Activated effector memory CD4-positive, alpha-beta T cell treated with Interleukin-2 at 50 U/mL for 16 hours (primary cell): ENCODE data around the gene USP32.
"Not testable (repeated sequence)": the region's sequence is repeated elsewhere in the genome, so short reads cannot be mapped to it uniquely, and the experiment has no call there.

ENCODE experiments used
- DNase-seq: peaks from one replicate; pipeline ENCODE4 v3.0.0-alpha.2; 2020

The USP32 gene

DNA sequence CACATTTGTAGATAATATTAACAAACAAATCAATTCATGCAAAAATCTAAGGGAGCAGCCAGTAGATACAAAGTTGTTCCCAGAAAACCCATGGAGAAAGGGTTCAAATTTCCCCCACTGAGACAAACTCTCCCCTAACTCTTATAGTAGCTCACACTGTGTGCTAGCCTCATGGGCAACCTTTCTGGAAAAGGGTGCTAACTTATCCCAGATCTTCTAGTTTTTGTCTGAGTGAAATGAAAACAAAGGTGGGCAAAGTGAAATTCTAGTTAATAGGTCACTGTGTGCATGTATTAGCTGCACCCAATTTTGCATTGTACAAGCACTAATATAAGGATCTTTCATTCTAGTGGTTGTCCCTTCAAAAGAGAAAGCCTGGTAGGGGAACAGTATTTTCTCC, 9.9 kb upstream of the USP32 start:
- DNase-seq: no peak

DNA sequence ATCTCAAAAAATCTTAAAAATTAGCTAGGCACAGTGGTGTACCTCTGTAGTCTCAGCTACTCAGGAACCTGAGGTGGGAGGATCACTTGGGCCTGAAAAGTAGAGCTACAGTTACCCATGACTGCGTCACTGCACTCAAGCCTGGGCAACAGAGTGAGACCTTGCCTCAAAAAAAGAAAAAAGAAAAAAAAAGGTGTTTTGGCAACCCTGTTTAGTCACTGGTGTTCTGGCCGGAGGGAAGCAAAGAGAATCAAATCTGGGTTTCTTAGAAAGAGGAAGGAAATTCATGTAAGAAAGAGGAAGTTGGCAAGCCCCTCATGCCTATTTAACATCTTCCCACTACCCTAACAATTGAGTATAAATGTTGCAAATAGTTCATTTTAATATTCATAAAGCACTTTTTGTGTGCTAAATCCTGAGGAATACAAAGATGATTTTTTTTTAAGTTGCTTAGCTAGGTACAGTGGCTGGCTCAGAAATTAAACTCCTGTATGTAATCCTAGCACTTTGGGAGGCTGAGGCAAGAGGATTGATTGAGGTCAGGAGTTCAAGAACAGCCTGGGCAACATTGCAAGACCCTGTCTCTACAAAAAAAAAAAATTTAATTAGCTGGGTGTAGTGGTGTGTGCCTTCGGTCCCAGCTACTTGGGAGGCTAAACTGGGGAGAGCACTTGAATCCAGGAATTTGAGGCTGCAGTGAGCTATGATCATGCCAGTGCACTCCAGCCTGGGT, 6.5 kb upstream of the USP32 start:
- no peak for DNase-seq

DNA sequence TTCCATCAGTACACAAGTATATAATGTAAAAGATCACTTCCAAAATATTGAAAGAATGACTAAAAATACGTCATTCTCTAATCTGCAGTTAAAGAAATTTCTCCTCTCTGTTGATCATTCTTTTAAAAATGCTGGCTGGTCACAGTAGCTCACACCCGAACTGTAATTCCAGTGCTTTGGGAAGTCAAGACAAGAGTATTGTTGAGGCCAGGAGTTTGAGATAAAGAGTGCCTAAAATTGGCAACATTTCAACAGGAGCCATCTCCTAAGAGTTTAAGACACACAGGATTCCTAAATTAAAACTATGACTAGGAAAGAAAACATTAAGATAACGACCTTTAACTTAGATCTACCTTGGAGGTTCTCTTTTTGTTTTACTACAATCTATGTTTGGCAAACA, 4.5 kb upstream of the USP32 start:
- DNase-seq: no peak

DNA sequence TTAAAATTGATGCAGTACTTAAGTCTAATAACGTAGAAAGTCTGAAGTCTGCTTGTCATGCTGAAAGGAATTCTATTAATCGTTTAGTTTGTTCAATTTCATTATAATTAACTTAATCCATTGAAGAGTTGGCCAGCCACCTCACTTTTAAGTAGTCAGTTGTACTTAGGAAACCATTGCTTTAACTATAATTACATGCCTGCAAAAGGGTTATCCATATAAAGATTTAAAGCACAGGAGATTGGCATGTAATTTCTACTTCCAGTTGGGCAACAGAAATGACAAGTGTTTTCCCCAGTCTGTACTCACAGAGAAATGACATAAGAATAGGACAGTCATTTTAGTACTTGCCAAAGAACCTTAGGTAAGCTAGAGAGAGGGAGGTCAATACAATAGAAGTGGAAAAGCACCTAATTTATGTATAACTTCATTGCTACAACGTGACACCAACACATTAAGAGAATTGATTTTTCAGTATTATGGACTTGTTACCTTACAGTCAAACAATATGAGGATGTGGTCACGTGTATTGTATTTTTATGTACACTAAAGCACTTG, 3.7 kb upstream of the USP32 start:
- DNase-seq: no peak

- no peak for DNase-seq
Observed at GRCh38 chr17:60393840-60394723, 2.1 kb upstream of the USP32 start.

DNA sequence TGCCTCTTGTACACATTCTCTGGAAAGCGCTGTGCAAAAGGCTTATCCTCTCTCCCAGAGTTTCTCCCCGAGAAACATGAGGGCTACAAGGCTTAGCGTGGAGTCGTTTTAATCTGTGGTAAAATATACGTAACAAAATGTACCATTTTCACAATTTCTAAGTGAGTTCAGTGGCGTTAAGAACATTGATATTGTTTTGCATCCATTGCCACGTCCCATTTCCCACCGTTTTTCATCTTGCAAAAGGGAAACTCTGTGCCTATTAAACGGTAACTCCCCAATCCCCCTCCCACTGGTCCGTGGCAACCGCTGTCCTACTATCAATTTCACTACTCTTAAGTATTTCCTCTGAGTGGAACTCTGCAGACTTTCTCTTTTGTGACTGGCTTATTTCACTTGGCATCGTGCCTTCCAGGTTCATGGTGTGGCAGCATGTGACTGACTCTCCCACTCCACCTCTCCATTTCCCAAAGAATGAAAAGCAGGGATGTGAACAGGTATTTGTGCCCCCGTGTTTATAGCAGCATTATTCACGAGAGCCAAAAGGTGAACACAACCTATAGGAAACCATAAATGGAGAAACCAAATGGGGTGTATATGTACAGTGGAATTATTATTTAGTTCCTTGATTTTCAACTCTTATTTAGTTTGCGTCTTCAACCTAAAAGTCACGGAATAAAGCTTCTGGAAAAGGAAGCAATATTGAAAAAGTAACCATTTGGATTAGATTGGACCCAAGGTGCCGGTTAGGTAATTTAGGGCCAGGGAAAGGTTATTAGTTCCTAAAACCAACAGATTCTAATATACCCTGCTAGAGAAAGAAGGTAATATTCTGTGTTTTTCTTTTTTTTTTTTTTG, 1.1 kb upstream of the USP32 start:
- peak; percentile 8 for DNase-seq

DNA sequence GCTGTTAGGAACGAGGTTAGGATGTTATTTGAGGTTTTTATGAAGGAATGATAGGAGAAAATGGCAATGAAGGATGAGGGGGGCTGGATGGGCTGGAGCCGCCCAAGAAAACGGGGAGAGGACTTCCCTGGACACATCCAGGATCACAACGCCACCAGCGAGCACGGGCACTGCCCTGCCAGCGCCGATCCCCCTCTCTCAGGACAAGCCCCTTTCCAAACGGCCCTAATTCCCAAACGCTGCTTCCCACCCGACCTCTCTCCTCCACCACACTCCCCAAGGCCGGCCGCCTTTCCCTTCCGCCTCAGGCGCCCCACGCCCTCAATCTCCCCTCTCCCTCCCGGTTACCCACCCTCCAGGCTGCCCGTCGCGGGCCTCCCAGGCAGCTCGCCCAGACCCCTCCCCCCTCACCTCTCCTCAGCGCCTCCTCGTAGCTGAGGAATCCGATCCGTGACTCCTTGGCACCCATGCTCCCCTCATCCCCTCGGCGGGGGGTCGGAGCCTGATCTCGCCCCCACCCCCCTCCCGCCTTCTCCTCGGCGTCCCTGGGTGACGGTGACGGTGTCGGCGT, 377 bp downstream of the USP32 start:
- DNase-seq: no peak

DNA sequence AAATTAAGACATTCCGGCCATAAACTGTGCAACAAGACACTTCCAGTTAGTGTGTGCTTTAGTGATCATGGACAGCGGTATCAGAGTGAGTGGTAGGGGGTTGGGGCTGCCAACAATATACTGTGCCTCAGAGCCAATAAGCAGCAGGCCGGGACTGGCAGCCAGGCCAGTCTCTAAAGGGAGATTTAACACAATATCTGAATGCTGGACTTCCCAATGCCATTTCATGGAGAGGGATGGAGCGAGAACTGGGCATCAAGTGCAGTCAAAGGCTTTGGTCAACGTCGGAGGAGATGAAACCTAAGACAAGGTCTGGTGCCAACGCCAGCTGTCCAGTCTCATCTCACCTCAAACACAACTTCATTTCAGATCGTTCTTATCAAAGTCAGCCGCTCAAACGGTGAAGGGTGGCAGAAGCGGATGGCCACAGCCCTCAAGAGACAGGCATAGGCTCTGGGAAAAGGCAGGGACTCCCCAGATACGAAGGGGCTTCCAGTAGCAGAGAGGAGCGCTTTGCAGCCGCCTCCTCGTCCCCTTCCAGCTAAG, 935 bp downstream of the USP32 start:
- no peak for DNase-seq

DNA sequence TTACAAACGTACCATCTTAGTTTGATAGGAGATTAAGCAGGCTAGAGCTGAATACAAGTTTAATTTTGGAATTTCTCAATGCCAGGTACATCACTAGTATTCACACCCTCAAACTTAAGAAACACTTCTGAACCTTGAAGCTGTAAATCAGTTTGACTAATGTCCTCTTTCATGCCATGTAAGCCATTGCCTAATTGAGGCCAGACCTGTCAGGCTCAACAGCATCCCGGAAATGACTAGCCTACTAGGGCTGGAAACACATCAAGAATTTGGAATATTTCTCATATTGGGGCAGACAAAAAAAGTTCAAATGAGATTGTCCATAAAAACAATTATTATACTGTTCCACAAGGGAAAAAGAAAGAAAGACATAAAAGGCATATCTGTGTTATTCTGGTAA, 1.7 kb downstream of the USP32 start:
- DNase-seq: no peak

DNA sequence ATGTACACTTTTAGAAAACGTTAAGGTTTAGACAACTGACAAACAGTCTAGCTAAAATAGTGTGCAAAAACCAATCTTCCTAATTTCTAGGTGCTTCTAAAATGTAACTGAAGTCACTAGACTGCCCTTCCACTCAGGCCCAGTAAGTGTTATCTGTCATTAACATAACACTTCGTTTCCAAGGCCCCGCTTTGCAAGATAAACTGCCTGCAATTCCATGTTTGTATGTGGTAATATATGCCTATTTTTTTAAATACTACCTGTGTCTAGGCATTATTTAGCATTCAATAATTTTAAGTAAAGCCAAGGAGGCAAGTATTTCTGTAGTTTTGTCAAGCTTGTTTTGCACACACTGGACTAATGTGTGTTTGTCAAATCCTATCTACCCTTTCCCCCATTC, 3.2 kb downstream of the USP32 start:
- DNase-seq: no peak

- DNase-seq: no peak
Observed at GRCh38 chr17:60387666-60388065, 4.3 kb downstream of the USP32 start.

DNA sequence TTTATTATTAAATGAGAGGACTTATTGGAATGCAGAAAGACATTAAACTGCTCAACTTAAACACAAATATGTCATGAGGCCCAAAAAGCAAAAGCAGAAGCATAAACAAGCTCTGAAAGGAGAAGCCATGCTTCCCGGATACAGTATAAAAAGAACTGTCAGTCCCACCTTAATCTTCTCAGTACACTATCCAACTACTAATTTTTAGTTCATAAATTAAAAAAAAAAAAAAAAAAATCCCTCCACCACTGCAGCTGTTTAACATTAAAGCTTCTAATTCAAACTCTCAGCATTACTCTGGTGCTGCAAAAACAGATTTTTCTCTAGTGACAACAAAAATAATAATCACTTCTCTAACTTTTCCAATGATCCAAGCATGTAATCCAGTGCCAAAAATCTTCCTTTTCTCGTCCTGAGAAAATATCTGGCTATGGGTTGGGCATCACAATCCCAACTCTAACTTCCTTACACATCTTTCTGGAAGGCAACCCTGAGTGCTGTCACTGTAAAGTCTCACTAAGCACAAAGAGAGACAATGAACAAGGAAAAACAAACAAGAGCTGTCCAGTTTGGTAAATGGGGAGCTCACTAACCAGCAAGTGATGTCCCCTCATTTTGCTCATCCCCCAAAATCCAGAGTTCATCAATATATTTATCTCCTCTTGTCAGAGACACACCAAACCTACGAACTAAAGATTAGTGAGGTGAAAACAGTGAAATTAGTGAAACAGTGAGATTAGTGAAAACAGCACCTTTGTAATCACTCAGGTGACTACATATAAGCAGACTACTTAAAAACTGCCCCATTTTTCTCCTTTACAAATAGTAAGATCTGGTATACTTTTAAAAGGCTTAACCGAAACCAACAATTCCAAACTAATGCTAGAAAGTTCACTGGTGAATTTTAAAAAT, 5.5 kb downstream of the USP32 start:
- no peak for DNase-seq

GRCh38 chr17:60384921-60385320, 7.0 kb downstream of the USP32 start:
- not testable (repeated sequence) for DNase-seq

DNA sequence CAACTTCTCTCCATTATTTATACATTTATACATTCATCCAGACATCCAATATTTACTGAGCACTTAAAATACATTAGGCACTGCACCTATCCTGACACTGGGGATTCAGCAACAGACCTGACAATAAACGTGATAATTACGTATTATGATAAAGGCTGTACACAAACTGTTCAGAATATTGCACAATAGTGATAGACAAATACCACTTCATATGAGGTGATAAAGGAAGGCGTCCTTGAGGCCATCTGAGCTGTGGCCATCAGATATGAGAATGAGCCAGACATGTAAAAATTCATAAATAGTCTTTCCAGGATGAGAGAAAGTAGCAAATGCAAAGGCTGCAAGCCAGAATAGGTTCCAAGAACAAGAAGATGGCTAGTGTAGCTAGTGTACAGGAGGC, 8.6 kb downstream of the USP32 start:
- DNase-seq: no peak

GRCh38 chr17:60381958-60382357, 10.0 kb downstream of the USP32 start:
- DNase-seq: no peak

DNA sequence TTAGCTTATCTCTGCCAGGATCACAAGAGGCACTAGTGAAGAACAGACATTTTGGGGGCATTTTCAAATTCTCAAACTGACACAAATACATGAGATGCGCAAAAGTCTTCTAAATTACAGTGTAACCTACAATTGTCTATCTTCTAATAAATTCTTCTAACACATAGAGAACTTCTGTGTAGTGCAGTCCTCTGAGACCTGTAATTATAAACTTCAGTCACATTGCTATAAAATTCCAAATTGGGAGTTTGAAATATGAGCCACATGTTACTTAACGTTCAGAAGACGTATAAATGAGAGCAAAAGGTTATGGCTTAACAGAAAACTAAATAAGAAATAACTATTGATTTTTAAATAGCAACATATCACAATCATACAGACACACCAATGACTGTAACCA, 12.5 kb downstream of the USP32 start:
- not testable (repeated sequence) for DNase-seq

DNA sequence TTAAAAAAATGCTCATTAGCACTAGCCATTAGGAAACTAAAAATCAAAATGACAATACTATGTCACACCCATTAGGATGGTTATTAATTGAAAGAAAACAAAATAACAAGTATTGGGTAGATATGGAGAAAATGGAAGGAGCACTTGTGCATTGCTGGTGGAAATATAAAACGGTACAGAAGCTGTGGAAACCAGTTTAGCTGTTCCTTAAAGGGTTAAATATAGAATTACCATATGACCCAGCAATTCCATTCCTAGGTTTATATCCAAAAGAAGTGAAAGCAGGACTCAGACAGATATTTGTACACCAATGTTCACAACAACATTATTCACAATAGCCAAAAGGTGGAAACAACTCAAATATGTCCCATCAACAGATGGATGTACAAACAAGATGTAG, 13.7 kb downstream of the USP32 start:
- not testable (repeated sequence) for DNase-seq

DNA sequence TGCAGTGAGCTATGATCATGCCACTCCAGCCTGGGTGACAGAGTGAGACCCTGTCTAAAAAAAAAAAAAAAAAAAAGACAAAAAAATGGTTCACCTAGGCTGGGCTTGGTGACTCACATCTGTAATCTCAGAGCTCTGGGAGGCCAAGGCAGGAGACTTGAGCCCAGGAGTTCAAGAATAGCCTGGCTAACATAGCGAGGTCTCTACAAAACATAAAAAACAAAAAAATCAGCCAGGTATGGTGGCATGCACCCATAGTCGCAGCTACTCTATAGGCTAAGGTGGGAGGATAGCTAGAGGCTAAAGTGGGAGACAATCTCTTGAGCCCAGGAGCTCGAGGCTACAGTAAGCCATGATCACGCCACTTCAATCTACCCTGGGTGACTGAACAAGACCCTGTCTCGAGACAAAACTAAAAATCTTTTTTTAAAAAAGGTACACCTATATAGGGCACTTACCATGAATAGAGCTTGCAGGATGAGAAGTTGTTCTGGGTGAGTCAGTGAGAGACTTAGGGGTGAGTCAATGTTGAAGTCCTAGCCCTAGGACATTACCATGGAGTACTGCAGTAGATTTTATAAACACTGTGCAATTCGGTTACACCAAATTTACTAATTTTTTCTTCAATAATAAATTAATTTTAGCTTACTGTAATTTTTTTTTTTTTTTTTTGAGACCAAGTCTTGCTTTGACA, 19.0 kb downstream of the USP32 start:
- DNase-seq: no peak

GRCh38 chr17:60371818-60372510, 20.0 kb downstream of the USP32 start:
- no peak for DNase-seq

GRCh38 chr17:60371416-60371815, 20.5 kb downstream of the USP32 start:
- no peak for DNase-seq
